Natural killer cell treated with Interleukin-12 subunit alpha and Interleukin-12 subunit beta and Interleukin-15 and Interleukin-18, amount 100 ng/mL, for 72 hours (primary cell): ENCODE data around the gene RPL19. TPM values are rescaled to one million over a fixed set of nuclear protein-coding genes. Genes with fewer than 3 reads are reported as not detected.

Experiments used
- ATAC-seq, 2 donors: fragments of 150-1000 bp; cut with Tn5 transposase in 1 of 2; sonication (Bioruptor Pico), chemical (Tn5 transposase) in 1 of 2; 2 replicates each; pipeline ENCODE4 v1.10.0; 2021
- DNase-seq: peaks from one replicate; pipeline ENCODE4 v3.0.0; 2022; ENCODE audit warnings: low spot score
- H3K27ac Mint-ChIP-seq, 2 donors: 1 replicate in 1 of 2; 2 replicates in 1 of 2; pipeline ENCODE4 v1.8.0; 2022; ENCODE audit warnings: mixed read lengths in 2 of 2, mild to moderate bottlenecking in 1 of 2, moderate library complexity in 1 of 2
- H3K27me3 Mint-ChIP-seq, 2 donors: 1 replicate in 1 of 2; 2 replicates in 1 of 2; pipeline ENCODE4 v1.8.0; 2022; ENCODE audit warnings: mixed read lengths in 2 of 2
- H3K36me3 Mint-ChIP-seq: one replicate; pipeline ENCODE4 v1.8.0; 2022; ENCODE audit warnings: mixed read lengths
- H3K4me1 Mint-ChIP-seq, 2 donors: 1 replicate in 1 of 2; 2 replicates in 1 of 2; pipeline ENCODE4 v1.8.0; 2022; ENCODE audit warnings: low read depth in 2 of 2, mixed read lengths in 2 of 2, mild to moderate bottlenecking in 1 of 2
- H3K4me3 Mint-ChIP-seq: one replicate; pipeline ENCODE4 v1.8.0; 2022; ENCODE audit warnings: mixed read lengths
- H3K9me3 Mint-ChIP-seq: 2 replicates; pipeline ENCODE4 v1.8.0; 2022; ENCODE audit warnings: mixed read lengths
- total RNA-seq, 2 donors: library from RNA; stranded (reverse); gene quantifications; one replicate each; pipeline ENCODE4 v1.2.3, GENCODE V29; 2022

Gene RPL19
- total RNA-seq, 2 donors from 2014 or later, result 1,326 to 1,683 TPM

DNA sequence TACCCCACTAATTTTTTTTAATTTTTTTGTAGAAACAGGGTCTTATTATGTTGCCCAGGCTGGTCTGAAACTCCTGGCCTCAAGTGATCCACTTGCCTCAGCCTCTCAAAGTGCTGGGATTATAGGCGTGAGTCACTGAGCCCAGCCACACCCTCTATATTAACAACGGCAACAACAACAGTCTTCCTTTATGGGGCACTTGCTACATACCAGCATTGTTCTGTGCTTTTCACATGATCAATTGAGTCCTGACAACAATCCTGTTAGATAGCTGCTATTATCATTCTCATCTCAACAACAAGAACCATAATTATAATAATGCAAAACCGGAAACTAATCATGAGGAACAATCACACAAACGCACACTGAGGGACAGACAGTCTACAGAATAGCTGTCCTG lies 21.5 kb upstream of the RPL19 start:
- Mint-ChIP-seq H3K27ac (no peak overlapping the region), H3K27me3 (no peaks in the 10 kb centered on the region)

GRCh38 chr17:39181303-39181702 lies 18.8 kb upstream of the RPL19 start:
- Mint-ChIP-seq H3K27ac (no peak overlapping the region), H3K36me3 (peaks cover 9% of the 10 kb centered on the region), H3K4me1 (no peaks in the 10 kb centered on the region), H3K4me3 (no peak overlapping the region), H3K9me3 (no peaks in the 10 kb centered on the region), H3K27me3 (no peaks in the 10 kb centered on the region)
- ATAC-seq, result no peak
- no peak for DNase-seq

More for the DNA sequence above, 21.5 kb upstream of the RPL19 start:
- DNase-seq (no peak), ATAC-seq (no peak)
- Mint-ChIP-seq H3K36me3 (peaks cover 8% of the 10 kb centered on the region), H3K4me3 (no peak overlapping the region), H3K9me3 (no peaks in the 10 kb centered on the region), H3K4me1 (no peaks in the 10 kb centered on the region)

GRCh38 chr17:39183045-39183444 lies 17.0 kb upstream of the RPL19 start:
- no peak for DNase-seq
- peaks cover 9% of the 10 kb centered on the region for H3K36me3 Mint-ChIP-seq
- H3K4me3 Mint-ChIP-seq, result no peak overlapping the region
- H3K27ac Mint-ChIP-seq, result no peak overlapping the region
- no peak for ATAC-seq
- H3K4me1 Mint-ChIP-seq, result no peaks in the 10 kb centered on the region
- no peaks in the 10 kb centered on the region for H3K9me3 Mint-ChIP-seq
- H3K27me3 Mint-ChIP-seq, result no peaks in the 10 kb centered on the region

DNA sequence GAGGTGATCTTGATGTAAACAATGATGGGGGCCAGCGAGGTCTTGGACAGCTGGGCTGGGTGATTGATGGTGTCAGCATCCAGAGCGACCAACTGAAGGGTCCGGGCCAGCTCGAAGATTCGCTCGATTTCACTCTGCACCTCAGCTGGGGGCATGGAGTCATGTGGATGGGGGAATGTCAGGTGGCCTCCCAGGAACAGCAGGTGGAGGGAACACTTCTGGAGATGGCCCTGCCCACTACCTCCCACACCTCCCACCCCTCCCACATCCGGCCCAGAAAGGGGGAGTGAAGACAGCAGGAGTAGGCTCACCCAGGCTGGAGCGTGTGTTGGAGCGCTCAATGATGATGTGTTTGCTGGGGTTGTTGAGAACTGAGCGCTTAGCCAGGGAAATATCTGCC lies 16.4 kb upstream of the RPL19 start:
- DNase-seq (no peak), ATAC-seq (no peak)
- no peaks in the 10 kb centered on the region for H3K9me3 Mint-ChIP-seq
- no peaks in the 10 kb centered on the region for H3K4me1 Mint-ChIP-seq
- no peaks in the 10 kb centered on the region for H3K27me3 Mint-ChIP-seq
- peaks cover 9% of the 10 kb centered on the region for H3K36me3 Mint-ChIP-seq
- H3K4me3 Mint-ChIP-seq, result no peak overlapping the region
- no peak overlapping the region for H3K27ac Mint-ChIP-seq

- Mint-ChIP-seq H3K4me1 (no peaks in the 10 kb centered on the region), H3K27me3 (no peaks in the 10 kb centered on the region), H3K9me3 (no peaks in the 10 kb centered on the region), H3K36me3 (peaks cover 9% of the 10 kb centered on the region), H3K27ac (no peak overlapping the region), H3K4me3 (no peak overlapping the region)
- DNase-seq (no peak), ATAC-seq (peak in 1 of 2 donors; percentile 32)
Measured at GRCh38 chr17:39186481-39187002, 13.5 kb upstream of the RPL19 start.

- no peak overlapping the region for H3K4me3 Mint-ChIP-seq
- H3K27me3 Mint-ChIP-seq, result no peaks in the 10 kb centered on the region
- DNase-seq (no peak), ATAC-seq (no peak)
- H3K9me3 Mint-ChIP-seq, result no peaks in the 10 kb centered on the region
- H3K36me3 Mint-ChIP-seq, result peaks cover 9% of the 10 kb centered on the region
- no peak overlapping the region for H3K27ac Mint-ChIP-seq
- H3K4me1 Mint-ChIP-seq, result peaks cover 2% of the 10 kb centered on the region in 2 donors
Measured at GRCh38 chr17:39187152-39187830, 12.8 kb upstream of the RPL19 start.

DNA sequence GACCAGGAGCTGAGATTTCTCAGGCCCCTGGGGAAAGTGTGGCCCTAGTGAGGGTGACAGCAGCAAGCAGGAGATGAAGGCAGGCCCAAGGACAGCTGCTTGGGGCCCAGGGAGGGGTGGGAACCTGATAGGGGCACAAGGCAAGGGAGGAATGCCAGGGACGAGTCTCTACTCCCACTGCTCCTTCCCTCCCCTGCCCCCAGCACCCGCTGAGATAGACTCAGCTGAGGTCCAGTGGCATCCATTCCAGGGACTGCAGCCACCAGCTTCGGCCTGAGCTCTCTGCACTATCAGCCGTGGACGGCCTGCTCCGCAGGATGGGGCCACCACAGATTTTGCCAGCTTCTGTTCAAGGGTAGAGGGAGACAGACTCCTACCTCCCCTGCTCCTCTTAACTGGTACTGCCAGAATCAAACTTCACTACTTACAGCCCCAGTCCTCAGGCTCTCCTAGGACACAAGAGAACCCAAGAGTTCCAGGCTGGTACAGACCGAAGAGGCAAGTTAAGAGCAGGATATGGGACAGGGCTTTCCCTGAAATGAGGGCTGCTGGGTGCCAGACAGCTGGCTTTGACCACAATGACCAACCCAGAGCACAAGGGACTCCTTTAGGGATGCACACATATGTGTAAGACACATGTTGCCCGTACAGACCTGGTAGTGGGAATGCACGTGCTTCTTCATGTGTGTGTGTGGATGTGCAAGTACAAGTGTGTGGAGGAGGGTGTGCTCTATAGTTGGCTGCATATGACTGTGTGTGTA lies 8.2 kb upstream of the RPL19 start:
- DNase-seq, result no peak
- no peak overlapping the region for H3K27ac Mint-ChIP-seq
- no peak overlapping the region for H3K4me3 Mint-ChIP-seq
- H3K9me3 Mint-ChIP-seq, result no peaks in the 10 kb centered on the region
- peaks cover 5 to 16% of the 10 kb centered on the region in 2 donors for H3K4me1 Mint-ChIP-seq
- no peaks in the 10 kb centered on the region for H3K36me3 Mint-ChIP-seq
- peak in 1 of 2 donors; percentile 2 for ATAC-seq
- no peaks in the 10 kb centered on the region for H3K27me3 Mint-ChIP-seq

DNA sequence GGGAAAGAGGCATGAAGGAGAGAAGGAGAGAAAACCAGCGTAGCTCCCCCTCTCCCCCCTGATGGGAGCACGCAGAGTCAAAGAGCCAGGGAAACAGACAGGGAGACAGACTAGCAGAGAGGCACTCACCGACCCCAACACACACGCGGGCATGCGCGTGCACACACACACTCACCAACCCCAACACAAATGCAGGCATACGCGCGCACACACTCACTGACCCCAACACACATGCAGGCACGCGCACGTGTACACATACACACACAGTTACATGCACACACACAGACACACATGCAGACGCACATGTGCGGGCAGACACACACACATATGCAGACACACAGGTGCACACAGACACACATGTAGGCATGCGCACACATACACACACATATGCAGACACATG lies 7.2 kb upstream of the RPL19 start:
- DNase-seq, result no peak
- ATAC-seq, result no peak
- H3K27me3 Mint-ChIP-seq, result no peaks in the 10 kb centered on the region
- H3K9me3 Mint-ChIP-seq, result no peaks in the 10 kb centered on the region
- H3K36me3 Mint-ChIP-seq, result no peaks in the 10 kb centered on the region
- H3K4me1 Mint-ChIP-seq, result peaks cover 5 to 16% of the 10 kb centered on the region in 2 donors
- H3K27ac Mint-ChIP-seq, result no peak overlapping the region
- no peak overlapping the region for H3K4me3 Mint-ChIP-seq

GRCh38 chr17:39193346-39193745 lies 6.7 kb upstream of the RPL19 start:
- H3K27ac Mint-ChIP-seq, result no peak overlapping the region
- H3K4me1 Mint-ChIP-seq, result peaks cover 5 to 16% of the 10 kb centered on the region in 2 donors
- ATAC-seq, result no peak
- no peak overlapping the region for H3K4me3 Mint-ChIP-seq
- H3K27me3 Mint-ChIP-seq, result no peaks in the 10 kb centered on the region
- no peaks in the 10 kb centered on the region for H3K36me3 Mint-ChIP-seq
- no peak for DNase-seq
- no peaks in the 10 kb centered on the region for H3K9me3 Mint-ChIP-seq

DNA sequence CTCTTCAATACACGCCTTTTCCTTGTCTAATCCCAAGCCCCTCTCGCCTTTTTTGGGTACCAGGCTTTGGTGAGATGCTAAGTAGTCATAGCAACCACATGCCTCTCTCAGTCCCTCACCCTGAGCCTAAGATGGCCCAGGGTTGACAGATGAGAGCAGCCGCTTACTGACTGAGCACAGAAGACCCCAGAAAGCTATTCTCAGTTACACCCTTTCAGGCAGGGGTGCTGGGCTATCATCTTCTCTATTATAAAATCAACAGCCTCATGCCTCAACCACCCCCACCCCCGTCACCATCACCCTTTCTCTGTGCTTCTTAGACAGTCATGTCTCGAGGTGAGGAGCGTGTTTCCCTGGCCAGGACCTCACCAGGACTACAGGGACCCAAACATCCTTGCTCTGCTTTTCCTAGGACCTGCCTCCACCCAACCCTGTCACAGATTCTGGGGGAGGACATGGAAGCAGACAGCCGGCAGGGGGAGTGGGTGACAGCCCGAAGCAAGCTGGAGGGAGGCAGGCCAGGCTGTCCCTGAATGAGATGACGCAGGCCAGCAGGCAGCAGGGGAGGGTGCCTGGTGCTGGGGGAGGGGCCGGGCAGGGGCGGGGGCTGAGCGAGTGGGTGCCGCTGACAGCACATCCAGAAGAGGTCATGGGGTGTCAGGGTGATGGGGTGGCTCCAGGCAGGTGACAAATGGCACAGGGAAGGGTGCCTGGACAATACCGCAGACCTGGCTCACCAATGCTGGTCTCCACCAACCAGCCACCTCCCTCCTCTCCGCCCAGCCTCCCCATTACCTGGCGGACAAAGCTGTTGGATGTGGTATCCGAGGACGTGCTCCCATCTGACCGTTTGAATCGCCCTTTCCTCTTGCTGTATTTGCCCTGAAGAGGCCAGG lies 5.7 kb upstream of the RPL19 start:
- Mint-ChIP-seq H3K36me3 (no peaks in the 10 kb centered on the region), H3K4me3 (peak overlapping the region; percentile 20), H3K27ac (no peak overlapping the region), H3K27me3 (no peaks in the 10 kb centered on the region), H3K9me3 (no peaks in the 10 kb centered on the region), H3K4me1 (peaks cover 6 to 19% of the 10 kb centered on the region in 2 donors)
- DNase-seq, result no peak
- ATAC-seq, result no peak

GRCh38 chr17:39194985-39195524 lies 5.0 kb upstream of the RPL19 start:
- Mint-ChIP-seq H3K9me3 (no peaks in the 10 kb centered on the region), H3K27ac (no peak overlapping the region), H3K27me3 (no peaks in the 10 kb centered on the region), H3K4me1 (peaks cover 13 to 27% of the 10 kb centered on the region in 2 donors), H3K4me3 (peak overlapping the region; percentile 20), H3K36me3 (no peaks in the 10 kb centered on the region)
- no peak for DNase-seq
- ATAC-seq, result no peak

- ATAC-seq (no peak), DNase-seq (no peak)
- Mint-ChIP-seq H3K36me3 (no peaks in the 10 kb centered on the region), H3K4me1 (peaks cover 16 to 30% of the 10 kb centered on the region in 2 donors), H3K27ac (peak overlapping the region in 1 of 2 donors; percentile 28), H3K9me3 (no peaks in the 10 kb centered on the region), H3K4me3 (peak overlapping the region; percentile 94), H3K27me3 (no peaks in the 10 kb centered on the region)
Measured at GRCh38 chr17:39195568-39196160, 4.4 kb upstream of the RPL19 start.

GRCh38 chr17:39196241-39196807 lies 3.8 kb upstream of the RPL19 start:
- H3K4me3 Mint-ChIP-seq, result peak overlapping the region; percentile 94
- ATAC-seq (no peak), DNase-seq (no peak)
- no peaks in the 10 kb centered on the region for H3K9me3 Mint-ChIP-seq
- H3K27me3 Mint-ChIP-seq, result no peaks in the 10 kb centered on the region
- H3K27ac Mint-ChIP-seq, result peak overlapping the region in 1 of 2 donors; percentile 28
- peaks cover 6% of the 10 kb centered on the region for H3K36me3 Mint-ChIP-seq
- H3K4me1 Mint-ChIP-seq, result peaks cover 23 to 36% of the 10 kb centered on the region in 2 donors
